ENCODE results near the gene MCCD1.

- TF ChIP-seq CTCF (IDR thresholded peaks at IDR 0.05; ENCODE audit: low read depth, low read length) (no peak), EZH2phosphoT487 (IDR thresholded peaks at IDR 0.05; ENCODE audit: low read depth) (no peak)
Observed at GRCh38 chr6:31480574-31480973, 48.2 kb upstream of the MCCD1 start.
